SK-N-MC (cell line): Measurements from ENCODE around the gene MAML3.

Experiments
- EZH2 ChIP-seq: fragments of 200-600 bp; sonication (generic); IDR thresholded peaks from one replicate; pipeline ENCODE4 v1.6.1; 2017; ENCODE audit warnings: antibody characterized with exemption
- POLR2AphosphoS5 ChIP-seq: IDR thresholded peaks from 2 replicates; pipeline ENCODE4 v1.6.1; 2012; ENCODE audit warnings: mild to moderate bottlenecking, low read depth, low read length, borderline replicate concordance

DNA sequence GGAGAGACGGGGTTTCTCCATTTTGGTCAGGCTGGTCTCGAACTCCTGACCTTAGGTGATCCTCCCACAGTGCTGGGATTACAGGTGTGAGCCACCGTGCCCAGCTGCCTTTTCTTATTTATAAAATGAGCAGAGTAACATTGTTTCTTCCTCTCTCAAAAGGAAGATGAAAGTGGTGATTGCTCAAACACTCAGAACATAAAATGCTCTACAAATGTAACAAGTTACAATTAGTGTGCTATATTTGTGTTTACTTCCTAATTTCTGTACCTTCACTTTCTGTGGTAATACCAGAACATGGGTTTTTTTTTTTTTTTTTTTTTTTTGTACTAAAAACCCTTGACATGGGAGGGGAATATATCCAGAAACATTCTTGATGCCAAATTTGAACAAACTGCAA, 290.5 kb downstream of the MAML3 start:
- TF ChIP-seq POLR2AphosphoS5, result no peak
- no peak for TF ChIP-seq EZH2
